ENCODE results near the gene CRYBA4. TPM values are rescaled to one million over a fixed set of nuclear protein-coding genes. Genes with fewer than 3 reads are reported as not detected.

CRYBA4 gene
- total RNA-seq, 4 donors from 2014 or later, result not detected

DNA sequence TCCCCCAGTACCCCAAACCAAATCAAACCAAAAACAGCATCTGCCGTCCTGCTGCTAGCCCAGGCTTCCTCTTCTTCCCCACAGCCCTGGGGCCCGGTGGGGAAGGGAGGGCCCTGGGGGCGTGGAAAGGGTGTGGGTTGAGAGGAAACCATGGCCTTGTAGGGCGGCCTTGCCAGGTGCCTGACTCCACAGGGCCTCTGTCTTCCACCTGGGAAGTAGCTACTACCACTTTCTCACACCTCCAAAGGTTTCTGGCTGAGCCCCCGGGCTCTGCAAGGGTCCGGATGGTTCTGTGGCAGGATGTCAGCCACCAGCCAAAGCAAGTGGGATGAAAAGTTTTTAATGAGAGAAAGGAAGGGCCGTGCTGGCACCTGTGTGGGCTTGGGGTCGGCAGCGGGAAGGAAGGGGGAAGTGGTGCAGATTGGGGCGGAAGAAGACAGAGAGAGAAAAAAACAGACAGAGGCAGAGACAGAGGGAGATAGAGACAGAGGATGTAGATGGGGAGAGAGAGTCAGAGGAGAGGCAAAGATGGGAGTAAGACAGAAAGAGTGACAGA is 42.4 kb upstream of the CRYBA4 start:
- peaks cover 8% of the 10 kb centered on the region for H3K36me3 ChIP-seq
- TF ChIP-seq POLR2AphosphoS5 (IDR thresholded peaks at IDR 0.05) (no peak), EP300 (IDR thresholded peaks at IDR 0.05) (no peak), POLR2A (IDR thresholded peaks at IDR 0.05) (no peak)
- TF ChIP-seq, protein P1, sequence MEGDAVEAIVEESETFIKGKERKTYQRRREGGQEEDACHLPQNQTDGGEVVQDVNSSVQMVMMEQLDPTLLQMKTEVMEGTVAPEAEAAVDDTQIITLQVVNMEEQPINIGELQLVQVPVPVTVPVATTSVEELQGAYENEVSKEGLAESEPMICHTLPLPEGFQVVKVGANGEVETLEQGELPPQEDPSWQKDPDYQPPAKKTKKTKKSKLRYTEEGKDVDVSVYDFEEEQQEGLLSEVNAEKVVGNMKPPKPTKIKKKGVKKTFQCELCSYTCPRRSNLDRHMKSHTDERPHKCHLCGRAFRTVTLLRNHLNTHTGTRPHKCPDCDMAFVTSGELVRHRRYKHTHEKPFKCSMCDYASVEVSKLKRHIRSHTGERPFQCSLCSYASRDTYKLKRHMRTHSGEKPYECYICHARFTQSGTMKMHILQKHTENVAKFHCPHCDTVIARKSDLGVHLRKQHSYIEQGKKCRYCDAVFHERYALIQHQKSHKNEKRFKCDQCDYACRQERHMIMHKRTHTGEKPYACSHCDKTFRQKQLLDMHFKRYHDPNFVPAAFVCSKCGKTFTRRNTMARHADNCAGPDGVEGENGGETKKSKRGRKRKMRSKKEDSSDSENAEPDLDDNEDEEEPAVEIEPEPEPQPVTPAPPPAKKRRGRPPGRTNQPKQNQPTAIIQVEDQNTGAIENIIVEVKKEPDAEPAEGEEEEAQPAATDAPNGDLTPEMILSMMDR (IDR thresholded peaks at IDR 0.05), result no peak
- H3K27me3 ChIP-seq, result no peaks in the 10 kb centered on the region
- no peak overlapping the region for H3K27ac ChIP-seq
- no peak for DNase-seq (ENCODE audit: low spot score in 2 of 2)
- H3K4me1 ChIP-seq, result peaks cover 13% of the 10 kb centered on the region
- no peaks in the 10 kb centered on the region for H3K9me3 ChIP-seq
- 63% methylated on average over 10 of the region's 10 CpGs for WGBS
- no peak overlapping the region for H3K4me3 ChIP-seq

DNA sequence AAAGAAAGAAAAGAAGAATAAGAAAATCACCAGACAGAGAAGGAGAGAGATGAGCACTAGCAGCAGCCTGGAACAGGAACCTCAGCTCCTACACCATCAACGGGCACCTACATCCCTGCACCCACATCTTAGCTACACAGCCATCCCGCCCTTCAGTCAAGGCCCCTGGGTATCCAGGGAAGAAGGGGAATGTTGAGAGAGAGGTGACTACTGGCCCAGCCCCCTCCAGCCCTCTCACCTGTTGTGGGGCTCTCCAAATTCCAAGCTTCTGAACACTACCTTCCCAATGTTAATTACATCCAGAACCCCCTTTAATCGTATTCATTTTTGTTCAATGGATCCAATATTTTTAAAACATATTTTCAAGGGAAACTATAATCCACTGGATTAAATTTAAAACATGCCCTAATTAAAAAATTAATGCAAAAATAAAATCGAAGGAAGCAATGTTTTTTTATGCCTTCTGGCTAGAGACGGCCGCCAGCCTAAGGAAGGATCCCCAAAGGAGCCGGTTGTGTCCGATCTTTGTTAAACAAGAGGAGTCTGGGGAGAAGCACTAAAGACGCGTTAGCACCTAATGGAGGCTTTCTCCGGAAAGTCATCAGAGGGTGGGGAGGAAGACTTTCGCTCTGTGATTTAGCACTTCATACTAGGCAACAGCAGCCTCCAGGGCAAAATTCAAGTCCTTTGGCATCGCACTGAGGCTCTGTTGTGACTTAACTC is 41.4 kb upstream of the CRYBA4 start:
- no peaks in the 10 kb centered on the region for H3K27me3 ChIP-seq
- peaks cover 8% of the 10 kb centered on the region for H3K36me3 ChIP-seq

DNA sequence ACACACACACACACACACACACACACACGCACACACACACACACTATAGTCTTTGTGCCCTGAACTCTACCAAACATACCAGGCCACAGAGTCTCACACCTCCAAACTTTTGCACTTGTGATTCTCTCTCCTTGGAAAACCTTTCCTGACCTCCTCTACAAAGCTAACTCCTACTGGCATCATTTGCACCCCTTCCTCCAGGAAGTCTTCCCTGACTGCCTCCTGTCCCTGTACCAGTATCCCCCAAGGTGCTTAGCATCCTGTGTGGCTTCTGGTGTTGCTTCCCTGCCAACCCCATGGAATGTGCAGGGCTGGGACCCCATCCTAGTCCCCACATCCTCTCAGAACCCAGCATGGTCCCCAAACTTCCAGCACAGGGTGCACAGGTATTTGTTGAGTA is 40.7 kb upstream of the CRYBA4 start:
- H3K36me3 ChIP-seq, result peaks cover 8% of the 10 kb centered on the region
- 25% methylated on average over 1 of the region's 1 CpG for WGBS
- H3K27me3 ChIP-seq, result no peaks in the 10 kb centered on the region
- no peak for DNase-seq (ENCODE audit: low spot score in 2 of 2)
- TF ChIP-seq POLR2A (IDR thresholded peaks at IDR 0.05) (no peak), POLR2AphosphoS5 (IDR thresholded peaks at IDR 0.05) (no peak), EP300 (IDR thresholded peaks at IDR 0.05) (no peak)
- TF ChIP-seq, protein P1 (IDR thresholded peaks at IDR 0.05), result no peak
- H3K9me3 ChIP-seq, result no peaks in the 10 kb centered on the region
- H3K27ac ChIP-seq, result no peak overlapping the region
- no peak overlapping the region for H3K4me3 ChIP-seq
- H3K4me1 ChIP-seq, result peaks cover 22% of the 10 kb centered on the region

More for the DNA sequence above, 41.4 kb upstream of the CRYBA4 start:
- Histone ChIP-seq H3K4me1 (peaks cover 19% of the 10 kb centered on the region), H3K9me3 (no peaks in the 10 kb centered on the region), H3K4me3 (no peak overlapping the region), H3K27ac (no peak overlapping the region)
- no peak for DNase-seq (ENCODE audit: low spot score in 2 of 2)
- WGBS, result 73% methylated on average over 13 of the region's 13 CpGs
- TF ChIP-seq POLR2AphosphoS5 (IDR thresholded peaks at IDR 0.05) (no peak), POLR2A (IDR thresholded peaks at IDR 0.05) (no peak), EP300 (IDR thresholded peaks at IDR 0.05) (no peak)
- TF ChIP-seq, protein P1 (IDR thresholded peaks at IDR 0.05), result no peak

DNA sequence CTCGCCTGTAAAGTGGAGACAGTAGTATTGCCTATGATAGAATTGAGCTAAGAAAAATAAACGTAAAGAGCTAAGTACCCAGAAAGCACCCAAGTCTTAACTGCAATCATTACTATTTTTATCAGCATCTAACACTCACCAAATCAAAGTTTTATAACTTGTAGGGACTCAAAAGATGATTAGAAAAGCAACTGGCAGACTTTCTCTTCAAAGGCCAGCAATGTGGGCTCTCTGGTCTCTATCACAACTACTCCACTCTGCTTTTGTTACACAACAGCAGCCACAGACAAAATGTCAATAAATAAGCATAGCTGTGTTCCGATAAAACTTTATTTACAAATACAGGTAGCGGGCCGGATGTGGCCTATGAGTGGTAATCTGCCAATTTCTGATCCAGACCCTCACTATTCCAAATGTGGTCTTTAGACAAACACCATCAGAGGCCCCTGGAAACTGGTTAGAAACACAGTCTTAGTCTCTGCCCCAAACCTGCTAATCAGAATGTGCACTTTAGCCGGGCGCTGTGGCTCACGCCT is 40.1 kb upstream of the CRYBA4 start:
- TF ChIP-seq POLR2A (IDR thresholded peaks at IDR 0.05), result no peak
- no peak for TF ChIP-seq EP300 (IDR thresholded peaks at IDR 0.05)
- TF ChIP-seq POLR2AphosphoS5 (IDR thresholded peaks at IDR 0.05), result no peak
- TF ChIP-seq, protein P1 (IDR thresholded peaks at IDR 0.05), result no peak
- H3K27me3 ChIP-seq, result no peaks in the 10 kb centered on the region
- H3K27ac ChIP-seq, result no peak overlapping the region
- no peak for DNase-seq (ENCODE audit: low spot score in 2 of 2)
- H3K4me1 ChIP-seq, result peaks cover 24% of the 10 kb centered on the region
- over 99% methylated on average over 8 of the region's 8 CpGs for WGBS
- H3K9me3 ChIP-seq, result no peaks in the 10 kb centered on the region
- peaks cover 8% of the 10 kb centered on the region for H3K36me3 ChIP-seq
- no peak overlapping the region for H3K4me3 ChIP-seq

DNA sequence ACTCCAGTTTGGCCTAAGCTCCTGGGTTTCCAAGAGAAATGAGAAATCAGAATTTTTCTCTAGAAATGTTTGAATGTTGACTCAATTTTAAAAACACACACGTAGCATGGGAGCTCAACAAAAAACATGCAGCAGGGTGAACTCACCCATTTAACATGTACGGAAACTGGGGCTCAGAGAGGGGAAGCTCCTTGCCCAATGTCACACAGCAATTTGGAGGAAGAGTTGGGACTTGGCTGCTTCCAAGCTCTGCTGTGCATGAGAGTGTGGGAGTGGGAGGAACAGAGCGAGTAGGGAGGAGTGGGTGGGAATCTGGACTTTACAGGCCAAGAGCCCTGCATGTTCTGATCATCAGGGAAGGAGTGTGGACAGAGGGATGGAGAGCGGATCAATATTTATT is 37.8 kb upstream of the CRYBA4 start:
- Histone ChIP-seq H3K4me3 (no peak overlapping the region), H3K36me3 (peaks cover 8% of the 10 kb centered on the region), H3K27ac (no peak overlapping the region), H3K27me3 (no peaks in the 10 kb centered on the region), H3K4me1 (peaks cover 34% of the 10 kb centered on the region), H3K9me3 (no peaks in the 10 kb centered on the region)
- WGBS, result 68% methylated on average over 4 of the region's 4 CpGs
- no peak for DNase-seq (ENCODE audit: low spot score in 2 of 2)
- TF ChIP-seq, protein P1 (IDR thresholded peaks at IDR 0.05), result no peak
- TF ChIP-seq POLR2AphosphoS5 (IDR thresholded peaks at IDR 0.05), result no peak
- no peak for TF ChIP-seq EP300 (IDR thresholded peaks at IDR 0.05)
- no peak for TF ChIP-seq POLR2A (IDR thresholded peaks at IDR 0.05)
